KBM-7 (cell line): ENCODE measurements around the gene LCMT2.
"Not testable (repeated sequence)": the region's sequence is repeated elsewhere in the genome, so short reads cannot be mapped to it uniquely, and the experiment has no call there.

Experiments
- DNase-seq: peaks from one replicate; pipeline ENCODE4 v3.0.0-alpha.2; 2015
- in situ Hi-C: fragments of 300-500 bp; cut with MboI; formaldehyde crosslinking; loops from 2 replicates; pipeline ENCODE4 v1.14.3; 2020; ENCODE audit warnings: low sequenced_read_pairs, low pct_unique_long_range_greater_than_20kb, mixed read lengths

LCMT2 gene

GRCh38 chr15:43316016-43316970 lies 14.1 kb downstream of the LCMT2 start:
- in situ Hi-C loops: no loop called here
- DNase-seq: no peak

DNA sequence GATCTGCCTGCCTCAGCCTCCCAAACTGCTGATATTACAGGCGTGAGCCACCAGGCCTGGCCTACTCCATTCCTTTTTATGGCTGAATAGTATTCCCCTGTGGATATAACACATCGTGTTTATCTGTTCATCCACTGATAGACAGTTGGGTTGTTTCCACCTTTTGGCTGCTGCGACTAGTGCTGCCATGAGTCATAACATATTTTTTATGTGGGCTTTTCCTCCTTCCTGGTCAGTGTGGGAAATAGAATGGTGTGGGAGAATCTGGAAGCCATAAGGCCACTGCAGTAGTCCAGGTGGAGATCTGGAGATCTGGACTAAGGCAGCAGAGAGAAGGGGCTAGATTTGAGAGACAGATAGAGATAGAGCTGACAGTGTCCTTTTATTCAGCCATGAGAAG lies 16.2 kb downstream of the LCMT2 start:
- in situ Hi-C loops: no loop called here
- DNase-seq: no peak

DNA sequence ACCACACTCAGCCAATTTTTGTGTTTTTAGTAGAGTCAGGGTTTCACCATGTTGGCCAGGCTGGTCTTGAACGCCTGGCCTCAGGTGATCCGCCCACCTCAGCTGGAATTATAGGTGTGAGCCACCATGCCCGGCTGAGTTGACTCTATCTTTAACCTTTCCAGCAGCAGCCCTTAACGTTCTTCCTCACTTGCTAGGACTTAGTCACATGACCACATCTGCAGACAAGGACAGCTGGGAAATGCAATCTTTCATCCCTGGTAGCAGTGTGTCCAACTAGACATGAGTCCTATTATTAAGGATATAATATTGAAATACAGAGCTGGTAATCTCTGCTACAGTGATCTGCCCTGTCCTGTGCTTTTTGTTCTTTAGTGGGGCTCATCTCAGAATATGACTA lies 18.0 kb downstream of the LCMT2 start:
- DNase-seq: no peak
- in situ Hi-C loops: no loop called here

DNA sequence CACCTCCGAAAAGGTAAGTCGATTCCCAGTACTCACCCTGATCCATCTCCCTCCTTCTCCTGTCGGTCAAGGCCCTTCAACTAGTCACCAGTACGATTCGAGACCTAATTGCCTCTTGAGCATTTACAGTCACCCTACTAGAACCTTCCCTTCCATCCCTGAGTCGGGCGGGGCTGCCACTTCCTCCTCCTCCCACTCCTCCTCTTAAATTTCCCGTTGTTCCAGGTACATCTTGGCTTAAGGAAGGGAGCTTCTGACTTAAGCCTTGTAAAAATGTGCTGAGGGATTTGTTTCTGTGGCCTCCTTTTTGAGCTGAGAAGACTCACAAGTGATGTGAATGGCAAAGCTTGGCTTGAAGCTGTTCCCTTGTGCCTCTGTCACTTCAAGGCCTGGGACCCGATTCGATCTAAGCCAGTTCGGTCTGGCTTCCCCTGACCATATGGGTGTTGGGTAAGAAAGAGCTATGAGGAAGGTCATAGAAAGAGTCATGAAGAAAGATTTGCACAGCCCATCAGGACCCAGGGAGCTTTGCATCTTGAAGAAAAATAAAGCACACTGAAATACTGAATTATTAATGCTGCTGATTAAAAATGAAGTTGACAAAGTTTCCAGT lies 28.1 kb downstream of the LCMT2 start, which contains the start of gene TGM7:
TSS of gene TGM7 (minus strand) at position 51 of the 613 bp plus-strand sequence.
- DNase-seq: no peak

DNA sequence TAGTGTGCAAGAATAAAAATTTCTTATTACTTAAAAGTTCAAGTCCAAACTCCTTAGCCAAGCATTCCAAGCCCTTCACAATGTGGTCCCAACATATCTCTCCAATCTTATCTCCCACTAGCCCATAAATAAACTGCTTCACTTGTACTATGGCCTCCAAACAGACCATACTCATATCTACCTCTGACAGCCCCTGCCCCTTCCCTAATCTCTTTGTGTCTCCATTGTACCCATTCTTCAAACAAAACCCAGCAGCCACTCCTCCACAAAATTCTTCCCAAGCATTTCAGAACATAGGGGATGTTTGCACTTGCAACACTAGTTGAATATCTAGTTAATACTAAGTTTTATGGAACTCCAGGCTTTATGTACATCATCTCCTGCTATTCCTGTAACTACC lies 30.5 kb downstream of the LCMT2 start:
- DNase-seq: no peak
- in situ Hi-C loops: no loop called here

More for the DNA sequence above, 28.1 kb downstream of the LCMT2 start, which contains the start of gene TGM7:
- in situ Hi-C loops: no loop called here

DNA sequence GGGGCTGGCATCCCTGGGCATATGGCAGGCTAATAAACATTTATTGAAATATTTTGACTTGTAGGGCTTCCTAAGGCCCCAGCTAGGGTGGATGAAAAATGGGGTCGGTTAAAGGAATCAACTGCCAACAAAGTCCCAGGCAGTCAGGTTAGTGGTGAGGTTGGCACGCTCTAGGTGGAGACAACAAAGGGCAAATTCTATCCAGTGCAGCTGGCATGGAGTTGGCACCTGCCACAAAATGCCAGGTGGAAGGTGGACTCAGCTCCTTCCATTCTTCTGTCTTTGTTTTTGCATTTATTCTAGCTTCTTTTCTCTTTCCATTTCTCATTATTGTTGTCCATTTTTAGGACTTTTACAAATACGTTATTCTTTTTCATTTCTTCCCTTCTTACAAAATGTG lies 31.0 kb downstream of the LCMT2 start:
- DNase-seq: no peak

DNA sequence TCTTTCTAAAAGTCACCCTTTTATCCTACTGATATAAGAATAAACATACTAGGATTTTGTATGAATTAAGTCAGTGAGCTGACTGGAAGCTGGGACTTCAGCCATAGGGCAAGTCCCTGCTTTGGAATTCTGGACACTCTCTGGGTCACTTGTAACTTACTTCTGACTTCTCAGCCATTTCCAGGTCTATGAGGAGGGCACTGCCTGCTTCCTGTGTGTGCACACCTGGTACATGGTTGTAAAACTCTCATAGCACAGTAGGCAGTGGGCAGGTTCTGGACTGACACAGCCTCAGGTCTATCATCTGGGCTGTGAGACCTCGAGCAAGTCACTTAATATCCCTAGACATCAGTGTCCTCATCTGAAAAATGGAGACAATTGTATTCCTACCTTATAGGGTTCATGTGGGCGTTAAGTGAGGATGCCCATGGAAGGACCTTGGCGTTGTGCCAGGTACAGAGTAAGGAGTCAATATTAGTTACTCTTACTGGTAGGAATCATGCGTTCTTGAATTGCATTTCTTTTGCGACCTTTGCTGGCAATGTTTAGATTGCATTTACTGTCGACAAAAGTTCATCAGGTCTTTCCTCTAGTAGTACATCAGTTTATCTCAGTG lies 36.2 kb downstream of the LCMT2 start:
- in situ Hi-C loops: no loop called here
- no peak for DNase-seq

More for the DNA sequence above, 31.0 kb downstream of the LCMT2 start:
- in situ Hi-C loops: no loop called here

DNA sequence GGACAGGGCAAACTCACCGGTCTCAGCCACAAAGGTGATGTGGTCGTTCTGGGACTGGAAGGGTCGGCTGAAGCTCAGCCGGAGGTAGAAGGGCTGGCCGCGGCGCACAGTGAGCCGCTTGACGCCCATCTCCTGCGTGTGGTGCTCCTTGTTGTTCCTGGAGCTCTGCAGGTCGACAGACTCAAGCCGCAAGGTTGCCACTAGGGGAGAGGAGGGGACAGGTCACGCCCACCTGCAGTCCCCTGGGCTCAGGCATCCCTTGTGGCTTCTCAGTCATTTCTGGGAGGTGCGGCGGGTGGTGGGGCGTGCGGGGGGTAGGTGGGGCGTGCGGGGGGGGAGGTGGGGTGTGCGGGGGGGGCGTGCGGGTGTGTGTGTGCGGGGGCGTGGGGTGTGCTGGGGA lies 36.9 kb downstream of the LCMT2 start:
- in situ Hi-C loops: no loop called here

GRCh38 chr15:43292375-43293078 lies 37.8 kb downstream of the LCMT2 start:
- in situ Hi-C loops: no loop called here
- no peak for DNase-seq

More for the DNA sequence above, 36.9 kb downstream of the LCMT2 start:
- no peak for DNase-seq

DNA sequence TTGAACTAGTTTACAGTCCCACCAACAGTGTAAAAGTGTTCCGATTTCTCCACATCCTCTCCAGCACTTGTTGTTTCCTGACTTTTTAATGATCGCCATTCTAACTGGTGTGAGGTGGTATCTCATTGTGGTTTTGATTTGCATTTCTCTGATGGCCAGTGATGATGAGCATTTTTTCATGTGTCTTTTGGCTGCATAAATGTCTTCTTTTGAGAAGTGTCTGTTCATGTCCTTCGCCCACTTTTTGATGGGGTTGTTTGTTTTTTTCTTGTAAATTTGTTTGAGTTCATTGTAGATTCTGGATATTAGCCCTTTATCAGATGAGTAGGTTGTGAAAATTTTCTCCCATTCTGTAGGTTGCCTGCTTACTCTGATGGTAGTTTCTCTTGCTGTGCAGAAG lies 40.7 kb downstream of the LCMT2 start:
- in situ Hi-C loops, DNase-seq: not testable (repeated sequence)

DNA sequence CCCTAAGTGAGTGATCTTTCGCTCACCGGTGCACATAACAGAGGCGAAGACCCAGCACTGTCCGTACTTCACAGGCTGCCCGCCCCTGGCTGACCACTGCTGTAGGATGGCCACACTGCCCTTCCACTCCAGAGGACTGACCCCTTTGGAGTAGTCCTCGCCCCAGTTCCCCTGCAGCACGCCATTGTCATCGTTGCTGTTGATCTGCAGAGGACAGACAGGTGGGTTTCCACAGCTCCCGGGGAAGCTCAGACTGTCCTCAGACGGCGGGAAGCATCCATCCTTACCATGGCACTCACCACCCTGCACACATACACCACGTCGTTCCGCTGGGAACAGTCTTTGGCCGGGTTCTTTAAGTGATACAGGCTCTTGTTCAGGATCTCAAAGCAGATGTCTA lies 43.1 kb downstream of the LCMT2 start:
- in situ Hi-C loops: no loop called here
- no peak for DNase-seq

DNA sequence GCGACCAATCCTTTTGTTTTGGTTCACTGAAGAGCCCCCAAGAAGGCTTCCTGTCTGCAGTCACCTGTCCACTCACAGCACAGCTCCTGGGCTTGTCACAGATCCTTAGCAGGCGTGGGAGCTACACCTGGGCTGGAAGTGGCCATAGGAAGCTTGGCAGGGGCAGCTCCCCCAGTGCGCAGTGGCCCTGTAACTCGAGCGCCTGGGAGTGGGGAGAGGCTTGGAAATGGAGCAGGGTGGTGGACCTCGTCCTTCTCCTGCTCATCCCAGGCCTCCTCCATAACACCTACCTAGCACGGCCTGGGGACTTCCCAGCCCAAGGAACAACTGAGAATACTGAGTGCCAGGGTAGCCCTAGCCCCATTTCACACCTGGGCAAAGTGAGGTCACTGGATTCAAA lies 44.3 kb downstream of the LCMT2 start:
- DNase-seq: no peak
- in situ Hi-C loops: no loop called here

DNA sequence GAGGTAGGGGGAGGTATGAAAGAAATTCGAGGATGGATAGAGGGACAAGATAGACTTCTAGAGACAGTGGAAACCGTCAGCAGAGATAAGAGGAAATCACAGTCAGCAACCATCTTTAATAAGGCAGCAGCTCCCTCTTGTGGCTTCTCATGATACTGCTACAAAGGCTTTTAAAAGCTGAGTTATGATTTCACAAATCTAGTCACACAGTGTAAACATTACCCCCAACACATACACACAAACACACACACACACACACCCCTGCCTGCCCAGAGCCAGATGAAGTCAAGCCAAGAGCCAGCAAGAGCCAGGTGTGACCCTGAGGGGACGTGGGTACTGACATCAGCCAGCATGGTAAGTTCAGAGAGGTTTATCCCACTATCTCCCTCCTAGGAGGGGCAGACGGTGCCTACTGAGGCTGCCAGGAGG lies 44.8 kb downstream of the LCMT2 start:
- peak; percentile 90 for DNase-seq

DNA sequence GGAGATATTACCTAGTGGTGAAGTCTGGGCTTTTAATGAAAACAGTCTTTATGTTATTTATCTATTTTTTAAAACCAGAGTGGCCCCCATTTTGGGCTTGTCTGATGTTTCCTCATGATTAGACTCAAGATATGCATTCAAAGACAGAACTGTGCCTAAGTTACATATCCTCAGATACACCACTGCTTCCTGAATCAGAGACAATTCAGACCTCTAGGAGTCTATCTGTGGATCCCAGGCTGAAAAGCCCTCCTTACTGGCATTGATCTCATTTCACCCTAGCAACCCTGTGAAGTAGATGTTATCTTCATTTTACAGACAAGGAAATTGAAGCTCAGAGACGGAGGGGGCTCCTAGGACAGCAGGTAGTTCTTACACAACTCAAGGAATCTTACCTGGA lies 46.8 kb downstream of the LCMT2 start:
- in situ Hi-C loops: no loop called here
- DNase-seq: peak; percentile 35

More for the DNA sequence above, 44.8 kb downstream of the LCMT2 start:
- in situ Hi-C loops: no loop called here

DNA sequence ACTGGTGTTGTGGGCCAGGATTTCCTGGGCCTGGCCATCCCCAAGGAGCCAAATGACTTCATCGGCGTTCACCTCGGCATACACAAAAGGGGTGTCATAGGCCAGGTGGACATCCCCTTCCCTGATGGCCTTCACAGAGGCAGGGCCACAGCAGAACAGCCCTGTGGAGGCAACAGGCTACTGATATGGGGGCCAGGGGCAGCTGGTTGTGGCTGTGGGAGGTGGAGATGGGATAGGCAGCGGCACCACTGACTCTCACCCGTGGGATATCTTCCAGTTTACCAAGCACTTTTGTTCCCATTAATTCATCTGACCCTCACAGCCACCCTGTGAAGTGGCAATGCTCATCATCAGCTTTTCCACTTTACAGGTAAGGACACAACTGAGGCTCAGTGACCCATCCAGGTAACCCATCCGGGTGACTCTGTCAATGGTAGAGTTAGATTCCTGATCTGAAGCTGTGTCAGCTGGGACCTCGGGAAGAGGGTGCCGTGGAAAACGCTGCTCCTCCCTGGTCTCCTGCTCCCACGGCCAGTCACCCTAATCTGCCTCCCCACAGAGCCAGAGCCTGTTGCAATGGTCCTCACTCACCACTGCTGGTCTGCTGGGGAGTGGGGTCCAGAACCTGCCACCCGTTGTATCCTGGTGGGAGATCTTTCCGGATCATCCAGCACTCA lies 48.3 kb downstream of the LCMT2 start:
- DNase-seq: no peak
- in situ Hi-C loops: no loop called here

DNA sequence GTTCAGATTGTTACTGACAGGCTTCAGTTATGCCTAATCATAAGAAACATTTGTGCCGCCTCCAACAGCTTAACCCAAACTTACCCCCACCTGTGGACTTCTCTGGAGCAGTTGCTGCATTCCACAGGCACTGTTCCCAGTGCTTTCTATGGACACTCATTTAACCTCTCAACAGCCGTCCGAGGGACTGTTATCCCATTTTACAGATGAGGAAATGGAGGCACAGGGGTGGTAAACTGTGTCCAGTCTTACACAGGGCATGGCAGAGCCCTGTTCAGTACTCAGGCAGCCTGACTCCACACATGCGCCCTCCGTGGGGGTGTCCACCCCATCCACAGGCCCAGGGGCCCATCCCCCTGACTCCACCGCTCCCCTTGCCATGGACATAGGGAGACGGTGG lies 49.4 kb downstream of the LCMT2 start:
- in situ Hi-C loops: no loop called here
- DNase-seq: no peak

DNA sequence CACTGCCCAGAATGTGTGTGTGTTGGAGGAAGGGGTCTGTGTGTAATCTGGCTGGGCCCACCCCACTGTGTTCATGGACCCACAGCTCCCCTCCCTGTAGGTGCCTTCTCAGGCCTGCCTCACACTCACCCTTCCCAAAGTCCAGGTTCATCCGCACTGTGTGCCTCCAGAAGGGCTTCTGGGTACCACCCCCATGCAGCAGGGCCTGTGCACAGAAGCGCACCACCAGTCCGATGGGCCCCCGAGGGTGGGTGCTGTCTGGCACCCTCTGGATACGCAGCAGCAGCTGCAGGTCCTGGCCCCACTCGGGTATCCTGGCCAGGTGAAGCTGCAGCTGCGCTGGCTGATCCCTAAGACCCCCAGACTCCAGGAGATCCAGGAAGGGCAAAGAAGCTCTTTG lies 50.9 kb downstream of the LCMT2 start:
- in situ Hi-C loops: no loop called here
- no peak for DNase-seq

- no peak for DNase-seq
- in situ Hi-C loops: no loop called here
Measured at GRCh38 chr15:43278869-43279268, 51.5 kb downstream of the LCMT2 start.

GRCh38 chr15:43277901-43278300 lies 52.5 kb downstream of the LCMT2 start:
- in situ Hi-C loops: no loop called here
- no peak for DNase-seq
